ENCODE measurements around the gene GALNT2.

GALNT2 gene

GRCh38 chr1:230073371-230074035 lies 6.5 kb downstream of the GALNT2 start:
- H3K4me1 Mint-ChIP-seq (ENCODE audit: low read depth), result peaks cover 93% of the 10 kb centered on the region
- no peak overlapping the region for H3K27ac Mint-ChIP-seq
- H3K9me3 Mint-ChIP-seq, result no peaks in the 10 kb centered on the region
- H3K4me3 Mint-ChIP-seq, result no peak overlapping the region
- H3K27me3 Mint-ChIP-seq, result no peaks in the 10 kb centered on the region
- H3K36me3 Mint-ChIP-seq (ENCODE audit: low read depth), result peaks cover 46% of the 10 kb centered on the region

GRCh38 chr1:230074270-230074669 lies 7.2 kb downstream of the GALNT2 start:
- Mint-ChIP-seq H3K4me3 (no peak overlapping the region), H3K4me1 (ENCODE audit: low read depth) (peaks cover 85% of the 10 kb centered on the region), H3K9me3 (no peaks in the 10 kb centered on the region), H3K36me3 (ENCODE audit: low read depth) (peaks cover 38% of the 10 kb centered on the region), H3K27me3 (no peaks in the 10 kb centered on the region), H3K27ac (no peak overlapping the region)

- Mint-ChIP-seq H3K27ac (no peak overlapping the region), H3K9me3 (no peaks in the 10 kb centered on the region), H3K27me3 (no peaks in the 10 kb centered on the region), H3K36me3 (ENCODE audit: low read depth) (peaks cover 39% of the 10 kb centered on the region), H3K4me1 (ENCODE audit: low read depth) (peaks cover 80% of the 10 kb centered on the region), H3K4me3 (no peak overlapping the region)
Observed at GRCh38 chr1:230074762-230075161, 7.7 kb downstream of the GALNT2 start.

GRCh38 chr1:230076121-230076520 lies 9.1 kb downstream of the GALNT2 start:
- peaks cover 33% of the 10 kb centered on the region for H3K36me3 Mint-ChIP-seq (ENCODE audit: low read depth)
- H3K9me3 Mint-ChIP-seq, result no peaks in the 10 kb centered on the region
- H3K27ac Mint-ChIP-seq, result peak overlapping the region; percentile 99
- peak overlapping the region; percentile 24 for H3K4me3 Mint-ChIP-seq
- H3K27me3 Mint-ChIP-seq, result no peaks in the 10 kb centered on the region
- peaks cover 70% of the 10 kb centered on the region for H3K4me1 Mint-ChIP-seq (ENCODE audit: low read depth)

GRCh38 chr1:230077011-230077410 lies 10.0 kb downstream of the GALNT2 start:
- peak overlapping the region; percentile 24 for H3K4me3 Mint-ChIP-seq
- no peaks in the 10 kb centered on the region for H3K27me3 Mint-ChIP-seq
- H3K36me3 Mint-ChIP-seq (ENCODE audit: low read depth), result peaks cover 38% of the 10 kb centered on the region
- no peaks in the 10 kb centered on the region for H3K9me3 Mint-ChIP-seq
- peaks cover 62% of the 10 kb centered on the region for H3K4me1 Mint-ChIP-seq (ENCODE audit: low read depth)
- H3K27ac Mint-ChIP-seq, result peak overlapping the region; percentile 99

- H3K27me3 Mint-ChIP-seq, result peaks cover 1% of the 10 kb centered on the region
- H3K4me3 Mint-ChIP-seq, result peak overlapping the region; percentile 24
- peak overlapping the region; percentile 99 for H3K27ac Mint-ChIP-seq
- peaks cover 59% of the 10 kb centered on the region for H3K4me1 Mint-ChIP-seq (ENCODE audit: low read depth)
- H3K9me3 Mint-ChIP-seq, result peaks cover 3% of the 10 kb centered on the region
- peaks cover 44% of the 10 kb centered on the region for H3K36me3 Mint-ChIP-seq (ENCODE audit: low read depth)
Observed at GRCh38 chr1:230077436-230078213, 10.6 kb downstream of the GALNT2 start.

- Mint-ChIP-seq H3K4me1 (ENCODE audit: low read depth) (peaks cover 59% of the 10 kb centered on the region), H3K27ac (no peak overlapping the region), H3K27me3 (peaks cover 3% of the 10 kb centered on the region)
Observed at GRCh38 chr1:230079199-230080024, 12.4 kb downstream of the GALNT2 start.

GRCh38 chr1:230080822-230081221 lies 13.8 kb downstream of the GALNT2 start:
- Mint-ChIP-seq H3K36me3 (ENCODE audit: low read depth) (peaks cover 46% of the 10 kb centered on the region), H3K27me3 (peaks cover 3% of the 10 kb centered on the region), H3K27ac (no peak overlapping the region), H3K4me1 (ENCODE audit: low read depth) (peaks cover 61% of the 10 kb centered on the region), H3K4me3 (no peak overlapping the region), H3K9me3 (peaks cover 6% of the 10 kb centered on the region)

More at GRCh38 chr1:230079199-230080024, 12.4 kb downstream of the GALNT2 start:
- Mint-ChIP-seq H3K9me3 (peaks cover 6% of the 10 kb centered on the region), H3K36me3 (ENCODE audit: low read depth) (peaks cover 52% of the 10 kb centered on the region), H3K4me3 (no peak overlapping the region)

- peaks cover 61% of the 10 kb centered on the region for H3K4me1 Mint-ChIP-seq (ENCODE audit: low read depth)
Observed at GRCh38 chr1:230081751-230082150, 14.7 kb downstream of the GALNT2 start.

GRCh38 chr1:230082211-230082610 lies 15.2 kb downstream of the GALNT2 start:
- peaks cover 61% of the 10 kb centered on the region for H3K4me1 Mint-ChIP-seq (ENCODE audit: low read depth)
- peaks cover 6% of the 10 kb centered on the region for H3K9me3 Mint-ChIP-seq
- no peak overlapping the region for H3K4me3 Mint-ChIP-seq
- peaks cover 33% of the 10 kb centered on the region for H3K36me3 Mint-ChIP-seq (ENCODE audit: low read depth)
- H3K27me3 Mint-ChIP-seq, result peaks cover 3% of the 10 kb centered on the region
- peak overlapping the region; percentile 97 for H3K27ac Mint-ChIP-seq

More at GRCh38 chr1:230081751-230082150, 14.7 kb downstream of the GALNT2 start:
- Mint-ChIP-seq H3K27me3 (peaks cover 3% of the 10 kb centered on the region), H3K9me3 (peaks cover 6% of the 10 kb centered on the region), H3K36me3 (ENCODE audit: low read depth) (peaks cover 37% of the 10 kb centered on the region), H3K4me3 (no peak overlapping the region), H3K27ac (peak overlapping the region; percentile 1)

- H3K36me3 Mint-ChIP-seq (ENCODE audit: low read depth), result peaks cover 30% of the 10 kb centered on the region
- peak overlapping the region; percentile 78 for H3K4me3 Mint-ChIP-seq
- H3K9me3 Mint-ChIP-seq, result peaks cover 6% of the 10 kb centered on the region
- peaks cover 61% of the 10 kb centered on the region for H3K4me1 Mint-ChIP-seq (ENCODE audit: low read depth)
- H3K27me3 Mint-ChIP-seq, result peaks cover 3% of the 10 kb centered on the region
- H3K27ac Mint-ChIP-seq, result peak overlapping the region; percentile 97
Observed at GRCh38 chr1:230083053-230083452, 16.0 kb downstream of the GALNT2 start.

- Mint-ChIP-seq H3K27ac (peak overlapping the region; percentile 97), H3K27me3 (peaks cover 3% of the 10 kb centered on the region), H3K36me3 (ENCODE audit: low read depth) (peaks cover 33% of the 10 kb centered on the region), H3K9me3 (peaks cover 6% of the 10 kb centered on the region), H3K4me1 (ENCODE audit: low read depth) (peaks cover 63% of the 10 kb centered on the region), H3K4me3 (peak overlapping the region; percentile 54)
Observed at GRCh38 chr1:230083746-230084407, 16.8 kb downstream of the GALNT2 start.

- H3K27ac Mint-ChIP-seq, result peak overlapping the region; percentile 97
- peaks cover 40% of the 10 kb centered on the region for H3K36me3 Mint-ChIP-seq (ENCODE audit: low read depth)
- peaks cover 68% of the 10 kb centered on the region for H3K4me1 Mint-ChIP-seq (ENCODE audit: low read depth)
- peaks cover 3% of the 10 kb centered on the region for H3K27me3 Mint-ChIP-seq
- peak overlapping the region; percentile 54 for H3K4me3 Mint-ChIP-seq
- peaks cover 6% of the 10 kb centered on the region for H3K9me3 Mint-ChIP-seq
Observed at GRCh38 chr1:230084408-230085177, 17.6 kb downstream of the GALNT2 start.

GRCh38 chr1:230085178-230085515 lies 18.1 kb downstream of the GALNT2 start:
- Mint-ChIP-seq H3K9me3 (peaks cover 6% of the 10 kb centered on the region), H3K4me1 (ENCODE audit: low read depth) (peaks cover 74% of the 10 kb centered on the region), H3K27ac (peak overlapping the region; percentile 97), H3K36me3 (ENCODE audit: low read depth) (peaks cover 41% of the 10 kb centered on the region), H3K4me3 (no peak overlapping the region), H3K27me3 (peaks cover 3% of the 10 kb centered on the region)
